AML-193 (cell line): Measurements from ENCODE around the gene ATP11A.
"Not testable (repeated sequence)": the region's sequence is repeated elsewhere in the genome, so short reads cannot be mapped to it uniquely, and the experiment has no call there.

Source experiments
- DNase-seq, 2 experiments: peaks; one replicate each; lab custom pipeline; 2025; lab: John Stamatoyannopoulos, UW

The ATP11A gene

DNA sequence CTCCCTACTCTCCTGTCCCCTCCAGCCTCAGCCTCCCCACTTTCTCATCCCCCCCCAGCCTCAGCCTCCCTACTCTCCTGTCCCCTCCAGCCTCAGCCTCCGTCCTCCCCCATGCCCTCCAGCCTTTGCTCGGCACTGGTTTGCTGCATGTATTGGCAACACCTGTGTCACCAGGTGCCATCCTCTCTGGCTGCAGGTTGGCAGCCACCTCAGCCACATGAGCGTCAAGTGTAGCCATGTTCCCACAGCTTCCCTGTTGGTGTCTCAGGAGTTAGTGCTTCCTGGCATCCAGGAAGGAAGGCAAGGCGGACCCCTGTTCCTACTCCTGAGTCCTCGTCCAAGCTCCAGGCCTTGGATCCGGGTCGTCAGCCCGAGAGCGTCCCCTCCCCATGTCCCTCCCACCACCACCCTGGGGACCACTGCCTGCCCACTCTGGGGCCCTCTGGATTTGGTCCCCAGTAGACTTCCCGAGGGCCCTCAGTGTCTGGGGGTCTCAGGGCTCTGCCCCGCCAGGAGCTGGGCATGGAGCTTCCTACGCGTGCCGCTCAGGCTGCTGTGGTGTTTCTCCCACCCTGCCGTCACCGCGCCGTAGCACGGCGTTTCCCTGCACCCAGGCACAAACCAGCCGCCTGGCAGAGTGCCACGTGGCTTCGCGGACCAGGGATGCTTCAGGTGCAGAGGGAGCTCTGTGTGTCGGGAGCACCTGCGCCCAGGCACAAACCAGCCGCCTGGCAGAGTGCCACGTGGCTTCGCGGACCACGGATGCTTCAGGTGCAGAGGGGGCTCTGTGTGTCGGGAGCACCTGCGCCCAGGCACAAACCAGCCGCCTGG lies 150.8 kb downstream of the ATP11A start:
- no peak for DNase-seq

DNA sequence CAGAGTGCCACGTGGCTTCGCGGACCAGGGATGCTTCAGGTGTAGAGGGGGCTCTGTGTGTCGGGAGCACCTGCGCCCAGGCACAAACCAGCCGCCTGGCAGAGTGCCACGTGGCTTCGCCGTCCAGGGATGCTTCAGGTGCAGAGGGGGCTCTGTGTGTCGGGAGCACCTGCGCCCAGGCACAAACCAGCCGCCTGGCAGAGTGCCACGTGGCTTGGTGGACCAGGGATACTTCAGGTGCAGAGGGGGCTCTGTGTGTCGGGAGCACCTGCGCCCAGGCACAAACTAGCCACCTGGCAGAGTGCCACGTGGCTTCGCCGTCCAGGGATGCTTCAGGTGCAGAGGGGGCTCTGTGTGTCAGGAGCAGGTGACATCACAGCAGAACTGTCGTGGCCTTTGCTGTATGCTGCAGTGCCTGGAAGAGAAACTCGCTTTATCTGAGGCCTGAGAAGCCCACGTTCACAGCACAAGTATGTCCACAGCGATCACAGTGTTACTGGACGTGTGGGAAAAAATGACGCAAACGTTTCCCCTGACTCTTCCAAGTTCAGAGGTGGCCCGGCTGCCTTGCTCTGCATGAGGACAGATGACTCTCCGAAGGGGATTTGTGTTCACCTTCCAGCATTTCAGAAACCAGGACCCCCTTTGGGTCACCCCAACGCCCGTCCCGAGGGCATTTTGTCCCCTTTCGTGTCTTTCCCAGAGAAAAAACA lies 151.6 kb downstream of the ATP11A start:
- DNase-seq: not testable (repeated sequence)

DNA sequence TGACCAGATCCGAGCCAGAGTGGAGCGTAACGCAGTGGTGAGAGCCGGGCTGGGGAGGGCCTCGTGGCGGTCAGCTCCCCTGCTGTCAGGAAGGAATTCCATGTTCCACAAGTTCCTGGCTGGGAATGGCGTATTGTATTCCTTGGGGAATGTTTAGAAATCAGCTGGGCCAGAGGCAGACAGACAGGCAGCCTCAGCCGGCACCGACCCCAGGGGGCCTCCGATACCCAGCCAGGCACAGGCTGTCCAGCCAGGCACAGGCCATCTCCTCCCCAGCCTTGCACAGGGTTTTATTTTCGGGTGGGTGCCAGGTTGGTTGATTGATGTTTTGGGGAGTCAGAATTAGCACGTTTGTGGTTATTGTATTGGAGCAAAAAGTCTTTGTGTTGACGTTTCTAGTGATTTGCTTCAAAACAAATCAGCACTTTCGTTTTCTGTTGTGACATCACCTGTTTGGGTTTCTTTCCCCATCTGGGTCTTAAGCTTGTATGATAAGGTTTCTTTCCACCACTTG lies 152.6 kb downstream of the ATP11A start:
- no peak for DNase-seq

DNA sequence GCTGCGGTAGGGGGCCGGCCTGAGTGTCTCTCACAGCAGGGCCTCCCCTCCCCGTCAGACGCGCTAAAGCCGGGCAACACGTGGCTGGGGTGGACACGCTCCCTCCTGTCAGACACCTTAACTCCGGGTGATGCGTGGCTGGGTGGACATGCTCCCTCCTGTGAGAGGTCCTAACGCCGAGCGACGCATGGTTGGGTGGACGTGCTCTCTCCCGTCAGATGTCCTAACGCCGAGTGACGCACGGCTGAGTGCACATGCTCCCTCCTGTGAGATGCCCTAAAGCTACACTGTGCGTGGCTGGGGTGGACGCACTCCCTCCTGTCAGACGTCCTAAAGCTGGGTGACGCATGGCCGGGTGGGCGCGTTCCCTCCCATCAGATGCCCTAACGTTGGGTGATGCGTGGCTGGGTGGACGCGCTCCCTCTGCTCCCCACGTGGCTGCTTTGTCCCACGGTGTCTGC lies 153.1 kb downstream of the ATP11A start:
- no peak for DNase-seq

DNA sequence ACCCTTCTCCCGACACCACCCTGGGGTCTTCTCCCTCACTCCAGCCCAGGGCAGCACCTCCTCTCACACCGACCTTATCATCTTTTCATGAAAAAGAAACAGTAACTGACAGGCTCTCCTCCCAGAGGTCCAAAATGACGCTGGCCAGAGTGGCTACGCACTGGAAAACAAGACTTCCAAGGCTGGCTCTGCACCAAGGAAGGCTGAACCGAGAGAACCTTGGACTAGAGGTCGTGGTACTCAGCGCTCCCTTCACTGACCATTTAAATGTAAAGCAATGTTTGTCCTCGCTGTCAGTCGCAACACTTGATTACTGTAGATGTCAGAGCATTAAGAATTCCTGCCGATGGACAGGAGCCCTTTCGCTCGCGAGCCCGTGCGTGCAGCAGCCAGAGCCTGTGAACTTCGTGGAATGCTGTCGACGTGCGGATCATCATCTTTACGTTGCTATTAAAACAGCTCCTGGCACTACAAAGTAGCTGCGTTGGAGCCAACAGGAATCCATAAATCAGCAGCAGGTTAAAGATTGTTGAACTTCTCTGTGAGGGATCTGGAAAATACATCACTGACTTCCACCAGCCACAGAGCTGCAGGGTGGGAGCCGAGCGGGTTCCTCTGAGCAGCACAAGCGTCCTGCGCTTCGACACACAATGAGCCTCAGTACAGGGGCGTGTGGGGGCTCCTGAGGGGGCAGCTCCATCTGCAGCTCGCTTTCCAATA lies 153.7 kb downstream of the ATP11A start:
- no peak for DNase-seq

DNA sequence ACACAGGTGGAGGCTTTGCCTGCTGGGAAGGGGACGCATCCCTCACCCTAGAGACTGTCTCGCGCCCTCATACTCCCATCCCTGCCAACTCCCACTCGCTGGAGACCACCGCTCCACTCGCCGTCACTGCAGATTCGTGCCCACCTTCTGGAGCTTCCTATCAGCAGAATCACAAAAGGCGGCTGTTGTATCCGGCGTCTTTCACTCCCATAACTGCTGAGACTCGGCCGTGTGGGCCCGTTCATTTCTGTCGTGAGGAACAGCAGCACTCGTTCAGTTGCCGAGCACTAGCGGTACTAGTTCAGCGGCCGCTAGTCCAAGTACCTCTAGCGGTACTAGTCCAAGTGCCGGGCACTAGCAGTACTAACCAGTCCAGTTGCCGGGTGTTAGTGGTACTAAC lies 154.6 kb downstream of the ATP11A start:
- no peak for DNase-seq

DNA sequence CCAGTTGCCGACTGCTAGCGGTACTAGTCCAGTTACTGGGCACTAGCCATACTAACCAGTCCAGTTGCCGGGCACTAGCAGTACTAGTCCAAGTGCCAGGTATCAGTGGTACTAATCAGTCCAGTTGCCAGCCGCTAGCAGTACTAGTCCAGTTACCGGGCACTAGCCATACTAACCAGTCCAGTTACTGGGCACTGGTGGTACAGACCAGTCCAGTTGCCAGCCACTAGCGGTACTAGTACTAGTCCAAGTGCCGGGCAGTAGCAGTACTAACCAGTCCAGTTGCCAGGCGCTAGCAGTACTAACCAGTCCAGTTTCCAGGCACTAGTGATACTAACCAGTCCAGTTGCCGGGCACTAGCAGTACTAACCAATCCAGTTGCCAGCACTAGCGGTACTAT lies 155.0 kb downstream of the ATP11A start:
- no peak for DNase-seq

DNA sequence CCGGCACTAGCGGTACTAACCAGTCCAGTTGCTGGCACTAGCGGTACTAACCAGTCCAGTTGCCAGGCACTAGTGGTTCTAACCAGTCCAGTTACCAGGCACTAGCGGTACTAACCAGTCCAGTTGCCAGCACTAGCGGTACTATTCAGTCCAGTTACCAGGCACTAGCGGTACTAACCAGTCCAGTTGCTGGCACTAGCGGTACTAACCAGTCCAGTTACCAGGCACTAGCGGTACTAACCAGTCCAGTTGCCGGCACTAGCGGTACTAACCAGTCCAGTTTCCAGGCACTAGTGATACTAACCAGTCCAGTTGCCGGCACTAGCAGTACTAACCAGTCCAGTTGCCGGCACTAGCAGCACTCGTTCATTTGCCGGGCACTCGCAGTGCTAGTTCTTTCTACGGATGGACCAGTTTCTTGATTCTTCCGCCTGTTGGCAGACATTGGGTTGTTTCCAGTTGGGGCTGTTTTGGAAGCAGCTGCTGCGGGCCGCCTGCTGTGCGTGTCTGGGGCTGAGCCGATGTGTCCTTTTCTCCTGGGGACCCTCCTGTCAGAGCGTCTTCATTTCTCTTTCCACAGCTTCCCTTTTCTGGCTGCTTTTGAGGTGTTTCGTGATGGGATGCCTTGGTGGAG lies 155.8 kb downstream of the ATP11A start:
- no peak for DNase-seq

DNA sequence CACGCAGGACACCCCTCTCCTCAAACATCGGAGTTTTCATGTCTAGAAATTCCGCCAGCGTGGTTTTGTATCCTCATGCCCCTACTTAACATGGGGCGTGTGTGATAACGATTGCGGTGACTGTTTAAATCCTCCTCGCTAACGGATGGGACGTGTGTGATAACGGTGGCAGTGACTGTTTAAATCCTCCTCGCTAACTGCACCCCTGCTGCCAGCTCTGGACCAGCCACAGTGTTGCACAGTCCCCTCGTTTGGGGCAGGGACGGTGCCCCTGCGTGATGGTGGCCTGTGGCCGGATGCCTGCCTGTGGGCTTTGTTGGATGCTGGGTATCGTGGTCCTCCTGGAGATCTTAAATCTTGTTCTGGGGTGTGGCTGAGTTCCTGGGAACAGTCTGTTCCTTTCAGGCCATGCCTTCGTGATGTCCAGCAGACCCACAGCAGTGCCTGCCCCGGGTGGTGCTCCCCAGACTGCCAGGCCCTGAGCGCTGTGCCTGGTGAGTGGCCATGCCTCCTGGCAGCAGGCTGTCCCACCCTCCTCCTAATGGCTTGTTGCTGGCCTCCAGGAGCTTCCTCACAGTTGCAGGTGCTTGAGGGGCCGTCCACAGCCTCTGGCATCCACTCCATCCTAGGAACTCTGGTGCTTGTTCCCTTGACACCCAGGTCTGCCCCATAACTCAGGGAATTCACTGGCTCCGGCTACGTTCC lies 156.7 kb downstream of the ATP11A start:
- DNase-seq: no peak

DNA sequence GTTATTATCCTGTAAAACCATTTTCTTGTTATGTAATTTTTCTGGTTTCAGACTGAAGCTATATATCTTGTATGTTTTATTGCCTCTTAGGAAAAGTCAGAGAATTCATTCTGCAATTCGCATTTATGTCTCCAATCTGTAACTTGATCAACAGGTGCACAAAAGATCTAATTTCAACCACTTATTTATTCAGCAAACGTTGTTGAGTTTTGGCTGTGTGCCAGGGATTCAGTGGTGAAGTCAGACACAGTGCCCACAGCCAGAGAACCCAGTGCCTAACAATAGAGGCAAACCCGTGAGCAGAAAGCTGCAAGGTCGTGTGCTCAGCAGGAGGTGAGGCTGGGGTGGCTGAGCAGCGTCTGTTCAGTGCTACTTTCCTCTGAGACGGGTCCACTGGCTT lies 159.7 kb downstream of the ATP11A start:
- DNase-seq: no peak

DNA sequence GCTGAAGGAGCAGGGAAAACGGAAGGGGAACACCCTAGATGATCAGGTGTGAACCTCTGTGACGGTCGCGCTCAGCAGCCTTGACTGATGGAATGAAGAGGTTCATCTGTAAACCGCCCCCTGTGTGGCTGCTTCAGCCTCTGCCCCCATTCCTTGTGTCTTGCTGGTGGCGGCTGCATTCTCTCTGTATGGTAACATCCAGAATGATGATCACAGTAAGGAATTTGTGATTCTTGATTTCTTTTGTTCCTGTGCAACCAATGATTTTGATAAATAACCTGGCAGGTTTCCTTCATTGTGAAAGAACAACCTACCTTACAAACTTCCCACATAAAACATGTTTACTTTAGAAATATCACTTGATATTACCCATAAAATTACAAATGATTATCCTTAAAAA lies 160.4 kb downstream of the ATP11A start:
- no peak for DNase-seq

DNA sequence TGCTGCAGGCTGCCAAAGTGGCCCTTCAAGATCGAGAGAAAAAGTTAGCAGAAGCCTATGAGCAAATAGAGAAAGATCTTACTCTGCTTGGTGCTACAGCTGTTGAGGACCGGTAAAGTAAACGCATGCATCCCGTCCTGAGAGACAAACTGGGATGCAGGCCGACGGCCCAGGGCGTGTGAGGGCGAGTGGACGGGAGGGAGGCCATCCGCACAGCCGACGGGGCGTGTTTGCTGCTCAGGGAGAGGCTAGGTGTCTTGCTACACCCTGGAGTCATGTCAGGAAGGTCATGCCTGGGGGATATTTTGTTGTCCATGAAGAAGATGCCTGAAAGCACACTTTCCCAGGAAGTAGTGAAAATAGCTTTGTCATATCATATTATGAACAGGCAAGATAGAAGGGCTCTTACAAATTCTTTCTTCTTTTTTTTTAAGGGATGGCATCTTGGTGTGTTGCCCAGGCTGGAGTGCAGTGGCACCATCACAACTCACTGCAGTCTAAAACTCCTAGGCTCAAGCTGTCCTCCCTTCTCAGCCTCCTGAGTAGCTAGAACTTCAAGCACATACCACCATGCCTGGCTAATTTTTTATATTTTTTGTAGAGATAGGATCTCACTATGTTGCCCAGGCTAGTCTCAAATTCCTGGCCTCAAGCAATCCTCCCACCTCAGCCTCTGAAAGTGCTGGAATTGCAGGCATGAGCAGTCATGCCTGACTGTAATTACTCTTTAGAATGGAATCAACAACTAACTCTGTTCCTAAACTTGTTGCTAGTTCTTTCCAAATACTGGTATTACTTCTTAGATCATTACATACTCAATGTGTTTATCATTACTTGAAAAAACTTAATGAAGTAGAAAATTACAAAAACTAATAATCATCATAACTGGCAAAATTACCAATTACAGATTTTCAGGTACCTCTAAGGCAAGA lies 161.5 kb downstream of the ATP11A start:
- DNase-seq: no peak

DNA sequence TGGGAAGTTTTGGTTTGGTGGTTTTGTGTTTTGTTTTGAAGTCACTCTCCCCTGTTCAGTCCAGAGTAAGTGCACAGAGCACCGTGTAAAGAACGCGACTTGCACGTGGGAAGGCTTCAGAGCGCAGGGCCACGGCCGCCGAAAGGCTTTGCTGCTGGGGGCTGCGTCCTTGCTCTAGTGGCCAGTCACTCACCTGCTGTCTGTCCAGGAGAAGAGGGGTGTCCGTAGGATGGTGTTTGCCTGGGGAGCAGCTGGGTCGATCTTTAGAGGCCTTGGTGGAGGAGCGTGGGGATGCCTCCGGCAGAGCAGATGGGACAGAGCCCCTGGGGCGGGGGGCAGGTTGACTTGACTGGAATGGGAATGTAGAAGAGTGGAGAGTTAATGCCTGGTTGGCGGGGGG lies 162.6 kb downstream of the ATP11A start:
- DNase-seq: no peak

DNA sequence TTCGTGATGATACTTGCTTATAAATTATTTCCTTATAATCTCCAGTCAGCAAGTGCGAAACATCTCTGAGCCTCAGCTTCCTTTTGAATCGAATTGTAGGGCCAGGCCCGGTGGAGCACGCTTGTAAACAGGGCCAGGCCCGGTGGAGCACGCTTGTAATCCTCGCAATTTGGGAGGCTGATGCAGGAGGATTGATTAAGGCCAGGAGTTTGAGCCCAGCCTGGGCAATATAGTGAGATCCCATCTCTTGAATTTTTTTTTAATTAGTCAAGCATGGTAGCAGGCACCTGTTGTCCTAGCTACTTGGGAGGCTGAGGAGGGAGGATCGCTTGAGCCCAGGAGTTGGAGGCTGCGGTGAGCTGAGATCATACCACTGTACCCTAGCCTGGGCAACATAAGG lies 163.0 kb downstream of the ATP11A start:
- DNase-seq: no peak

DNA sequence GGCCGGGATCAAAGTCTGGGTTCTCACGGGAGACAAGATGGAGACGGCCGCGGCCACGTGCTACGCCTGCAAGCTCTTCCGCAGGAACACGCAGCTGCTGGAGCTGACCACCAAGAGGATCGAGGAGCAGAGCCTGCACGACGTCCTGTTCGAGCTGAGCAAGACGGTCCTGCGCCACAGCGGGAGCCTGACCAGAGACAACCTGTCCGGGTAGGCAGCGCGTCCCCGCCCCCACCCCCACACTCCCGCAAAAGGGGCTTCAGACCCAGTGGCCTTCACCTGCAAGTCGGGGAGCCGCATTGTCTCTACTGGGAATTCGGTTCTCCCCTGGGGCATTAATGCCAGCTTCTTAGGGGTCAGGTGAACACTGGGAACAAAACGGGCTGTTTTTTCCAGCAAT lies 164.5 kb downstream of the ATP11A start:
- no peak for DNase-seq

DNA sequence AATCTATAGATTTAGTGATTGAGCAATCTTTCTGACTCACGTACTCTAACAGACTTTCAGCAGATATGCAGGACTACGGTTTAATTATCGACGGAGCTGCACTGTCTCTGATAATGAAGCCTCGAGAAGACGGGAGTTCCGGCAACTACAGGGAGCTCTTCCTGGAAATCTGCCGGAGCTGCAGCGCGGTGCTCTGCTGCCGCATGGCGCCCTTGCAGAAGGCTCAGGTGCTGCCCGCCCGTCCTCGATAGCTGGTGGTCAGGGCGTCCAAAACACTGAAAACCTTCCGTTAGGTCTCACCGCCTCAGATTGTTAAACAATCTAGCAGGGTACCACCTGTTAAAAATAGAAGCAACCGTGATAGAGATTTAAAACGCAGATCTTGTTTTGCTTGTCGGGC lies 166.0 kb downstream of the ATP11A start:
- no peak for DNase-seq

DNA sequence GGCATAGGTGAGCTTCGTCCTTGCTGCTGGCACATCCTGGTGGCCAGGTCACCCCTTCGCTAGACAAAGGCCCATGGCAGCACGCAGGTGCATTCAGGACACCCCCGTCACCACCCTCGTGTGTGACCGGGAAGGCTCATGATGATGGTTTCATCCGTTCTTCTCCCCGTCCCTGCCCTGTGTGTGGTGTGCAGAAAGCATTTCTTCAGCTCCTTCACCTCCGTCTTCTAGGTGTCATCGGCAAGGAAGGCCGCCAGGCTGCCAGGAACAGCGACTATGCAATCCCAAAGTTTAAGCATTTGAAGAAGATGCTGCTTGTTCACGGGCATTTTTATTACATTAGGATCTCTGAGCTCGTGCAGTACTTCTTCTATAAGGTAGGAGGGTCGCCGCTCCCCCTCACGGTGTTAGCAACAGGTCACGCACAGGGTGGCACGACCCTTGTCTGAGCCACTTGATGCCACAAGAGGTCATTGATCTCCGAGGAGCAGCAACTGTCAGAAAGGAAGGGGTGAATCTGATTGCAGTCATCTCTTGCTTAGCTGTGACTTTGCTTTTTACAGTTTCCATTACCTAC lies 168.2 kb downstream of the ATP11A start:
- DNase-seq: no peak

DNA sequence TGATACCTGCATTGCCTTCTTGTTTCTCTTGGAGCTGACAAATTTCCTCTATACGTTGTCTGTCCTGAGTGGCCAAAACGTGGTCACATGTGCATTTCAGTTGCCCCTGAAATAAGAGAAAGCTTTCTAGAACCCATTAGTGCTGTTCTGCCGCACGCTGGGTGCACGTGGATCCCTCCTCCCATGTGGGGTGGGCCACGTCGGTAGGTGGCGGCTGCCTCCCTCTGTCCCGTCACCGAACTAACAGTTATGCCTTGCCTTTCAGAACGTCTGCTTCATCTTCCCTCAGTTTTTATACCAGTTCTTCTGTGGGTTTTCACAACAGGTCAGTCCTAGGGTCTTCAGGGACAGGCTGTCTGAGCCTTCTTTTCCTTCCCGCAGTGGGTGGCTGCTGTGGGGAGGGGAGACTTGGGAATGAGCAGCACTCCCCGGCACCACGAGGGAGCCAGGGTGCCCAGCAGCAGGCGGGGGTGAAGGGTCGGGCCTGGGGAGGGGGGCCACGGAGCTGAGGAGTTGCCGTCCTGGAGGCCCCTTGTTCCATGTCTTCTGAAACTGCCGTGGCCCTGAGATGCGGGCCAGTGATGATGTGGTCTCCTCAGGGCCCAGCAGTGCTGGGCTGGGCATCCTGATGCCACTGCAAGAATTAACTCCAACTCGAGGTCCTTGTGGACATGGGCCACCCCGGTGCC lies 169.4 kb downstream of the ATP11A start:
- DNase-seq: no peak

DNA sequence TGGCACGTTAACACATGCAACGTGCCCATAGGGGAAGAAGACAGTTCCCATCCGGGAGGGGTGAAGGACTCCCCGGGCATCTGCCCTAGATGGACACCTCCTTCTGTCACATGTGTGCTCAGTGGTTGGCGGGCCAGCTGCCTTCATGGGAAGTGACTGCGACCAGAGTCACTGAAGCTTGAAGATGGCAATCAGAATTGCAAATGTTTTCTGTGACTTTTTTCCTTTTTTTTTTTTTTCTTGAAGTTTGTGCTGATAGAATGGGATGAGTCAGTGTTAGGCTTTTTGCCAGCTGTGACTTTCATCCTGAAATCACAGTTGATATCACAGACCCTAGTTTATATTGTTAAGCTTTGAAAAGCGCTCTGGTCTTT lies 170.0 kb downstream of the ATP11A start:
- no peak for DNase-seq
